ENCODE results near the gene KCTD14.
"Not testable (repeated sequence)": the region's sequence is repeated elsewhere in the genome, so short reads cannot be mapped to it uniquely, and the experiment has no call there.

The KCTD14 gene

GRCh38 chr11:78028423-78028822 lies 5.3 kb upstream of the KCTD14 start:
- peak; percentile 73 for DNase-seq (ENCODE audit: low read depth, low spot score)
- H3K27ac ChIP-seq = not testable (repeated sequence)

GRCh38 chr11:78027759-78028158 lies 4.7 kb upstream of the KCTD14 start:
- DNase-seq (ENCODE audit: low read depth, low spot score) = no peak
- H3K27ac ChIP-seq = no peak overlapping the region

- H3K27ac ChIP-seq = no peak overlapping the region
- no peak for DNase-seq (ENCODE audit: low read depth, low spot score)
These were observed 2.3 kb upstream of the KCTD14 start for GRCh38 chr11:78025378-78025777.

- no peak for DNase-seq (ENCODE audit: low read depth, low spot score)
- no peak overlapping the region for H3K27ac ChIP-seq
These were observed 350 bp upstream of the KCTD14 start for GRCh38 chr11:78023426-78023825.

- no peak overlapping the region for H3K27ac ChIP-seq
- no peak for DNase-seq (ENCODE audit: low read depth, low spot score)
These were observed 1.5 kb downstream of the KCTD14 start for GRCh38 chr11:78021611-78022010.

- DNase-seq (ENCODE audit: low read depth, low spot score) = no peak
- H3K27ac ChIP-seq = no peak overlapping the region
These were observed 2.8 kb downstream of the KCTD14 start for GRCh38 chr11:78020246-78020645.

- DNase-seq (ENCODE audit: low read depth, low spot score) = peak; percentile 55
- no peak overlapping the region for H3K27ac ChIP-seq
These were observed 3.3 kb downstream of the KCTD14 start for GRCh38 chr11:78019808-78020207.

GRCh38 chr11:78015878-78016277 lies 7.2 kb downstream of the KCTD14 start:
- H3K27ac ChIP-seq = no peak overlapping the region
- no peak for DNase-seq (ENCODE audit: low read depth, low spot score)

- DNase-seq (ENCODE audit: low read depth, low spot score); H3K27ac ChIP-seq: not testable (repeated sequence)
These were observed 8.0 kb downstream of the KCTD14 start for GRCh38 chr11:78014937-78015520.

- no peak for DNase-seq (ENCODE audit: low read depth, low spot score)
These were observed 11.8 kb downstream of the KCTD14 start for GRCh38 chr11:78011301-78011700.

GRCh38 chr11:78010755-78011154 lies 12.3 kb downstream of the KCTD14 start:
- no peak overlapping the region for H3K27ac ChIP-seq
- DNase-seq (ENCODE audit: low read depth, low spot score) = no peak

More at GRCh38 chr11:78011301-78011700, 11.8 kb downstream of the KCTD14 start:
- H3K27ac ChIP-seq = no peak overlapping the region

- DNase-seq (ENCODE audit: low read depth, low spot score) = no peak
- no peak overlapping the region for H3K27ac ChIP-seq
These were observed 12.8 kb downstream of the KCTD14 start for GRCh38 chr11:78010304-78010703.

- H3K27ac ChIP-seq = no peak overlapping the region
- no peak for DNase-seq (ENCODE audit: low read depth, low spot score)
These were observed 14.0 kb downstream of the KCTD14 start for GRCh38 chr11:78009062-78009461.

GRCh38 chr11:78000193-78000592 lies 22.9 kb downstream of the KCTD14 start:
- H3K27ac ChIP-seq = no peak overlapping the region
- peak; percentile 6 for DNase-seq (ENCODE audit: low read depth, low spot score)

- H3K27ac ChIP-seq = no peak overlapping the region
- DNase-seq (ENCODE audit: low read depth, low spot score) = no peak
These were observed 23.5 kb downstream of the KCTD14 start for GRCh38 chr11:77999446-78000030.

GRCh38 chr11:77994434-77995362 lies 28.4 kb downstream of the KCTD14 start, which contains the start of gene INTS4:
Gene INTS4 (minus strand): TSS chr11:77994668. CDS start chr11:77994643, 25 bp downstream.
- DNase-seq (ENCODE audit: low read depth, low spot score) = peak; percentile 98
- peak within 1 kb of the TSS; percentile 79 for H3K27ac ChIP-seq

- DNase-seq (ENCODE audit: low read depth, low spot score) = no peak
- H3K27ac ChIP-seq = peak overlapping the region; percentile 79
These were observed 29.2 kb downstream of the KCTD14 start for GRCh38 chr11:77993902-77994301.

GRCh38 chr11:77990981-77991380 lies 32.1 kb downstream of the KCTD14 start:
- no peak for DNase-seq (ENCODE audit: low read depth, low spot score)
- no peak overlapping the region for H3K27ac ChIP-seq

GRCh38 chr11:77986456-77986855 lies 36.6 kb downstream of the KCTD14 start:
- H3K27ac ChIP-seq; DNase-seq (ENCODE audit: low read depth, low spot score): not testable (repeated sequence)

- H3K27ac ChIP-seq = no peak overlapping the region
- no peak for DNase-seq (ENCODE audit: low read depth, low spot score)
These were observed 41.6 kb downstream of the KCTD14 start for GRCh38 chr11:77981346-77981947.

- DNase-seq (ENCODE audit: low read depth, low spot score) = no peak
- no peak overlapping the region for H3K27ac ChIP-seq
These were observed 54.7 kb downstream of the KCTD14 start for GRCh38 chr11:77968337-77968736.

Measured in epithelial cell of prostate (primary cell).